Measurements from ENCODE around the gene MBTD1.
A peak's percentile ranks its signal among the peaks of the same experiment; 100 is the strongest.
"Not testable (repeated sequence)": the region's sequence is repeated elsewhere in the genome, so short reads cannot be mapped to it uniquely, and the experiment has no call there.

The MBTD1 gene

GRCh38 chr17:51185763-51186332 is 74.0 kb downstream of the MBTD1 start:
- no peak for DNase-seq

- no peak for DNase-seq
Measured at GRCh38 chr17:51184124-51184523, 75.7 kb downstream of the MBTD1 start.

- DNase-seq: no peak
Measured at GRCh38 chr17:51180486-51180885, 79.4 kb downstream of the MBTD1 start.

GRCh38 chr17:51172030-51172429 is 87.8 kb downstream of the MBTD1 start:
- DNase-seq: not testable (repeated sequence)

- no peak for DNase-seq
Measured at GRCh38 chr17:51170736-51171135, 89.1 kb downstream of the MBTD1 start.

GRCh38 chr17:51169340-51169739 is 90.5 kb downstream of the MBTD1 start:
- no peak for DNase-seq

GRCh38 chr17:51166987-51167931 is 92.6 kb downstream of the MBTD1 start:
- peak; percentile 20 to 50 for DNase-seq

- peak; percentile 53 to 80 for DNase-seq
Measured at GRCh38 chr17:51166198-51166986, 93.5 kb downstream of the MBTD1 start, which contains the start of gene NME2. Gene NME2, plus strand, starts transcription at chr17:51166411. Its CDS starts 420 bp downstream, at chr17:51166831.

GRCh38 chr17:51165680-51166197 is 94.1 kb downstream of the MBTD1 start:
- no peak for DNase-seq

- DNase-seq: no peak
Measured at GRCh38 chr17:51164911-51165679, 94.8 kb downstream of the MBTD1 start.

GRCh38 chr17:51161541-51161940 is 98.3 kb downstream of the MBTD1 start:
- DNase-seq: no peak

- no peak for DNase-seq
Measured at GRCh38 chr17:51159604-51160003, 100.2 kb downstream of the MBTD1 start.

- DNase-seq: no peak
Measured at GRCh38 chr17:51155416-51155815, 104.4 kb downstream of the MBTD1 start.

- no peak for DNase-seq
Measured at GRCh38 chr17:51154176-51154575, 105.7 kb downstream of the MBTD1 start.

- peak; percentile 96 to 99 for DNase-seq
Measured at GRCh38 chr17:51153210-51154072, 106.4 kb downstream of the MBTD1 start, which contains the start of gene NME1. Gene NME1, plus strand, starts transcription at chr17:51153559. Its CDS starts 2,096 bp downstream, at chr17:51155655.

GRCh38 chr17:51152766-51153209 is 107.1 kb downstream of the MBTD1 start:
- DNase-seq: peak in 1 of 2 experiments; percentile 50

GRCh38 chr17:51150932-51151331 is 108.9 kb downstream of the MBTD1 start:
- DNase-seq: no peak

GRCh38 chr17:51149163-51149562 is 110.7 kb downstream of the MBTD1 start:
- no peak for DNase-seq

GRCh38 chr17:51147650-51148049 is 112.2 kb downstream of the MBTD1 start:
- DNase-seq: no peak

GRCh38 chr17:51144266-51145022 is 115.4 kb downstream of the MBTD1 start:
- DNase-seq: no peak

Measured in SW 1271 (cell line).